K562 treated with DMSO at 1 percent for 4 hours (cell line): ENCODE measurements around the gene SEMA4D. TPM values are rescaled to one million over a fixed set of nuclear protein-coding genes. Genes with fewer than 3 reads are reported as not detected.

ENCODE experiments used
- total RNA-seq: library from RNA; unstranded; fragments of 300-600 nt; gene quantifications from 2 replicates; pipeline ENCODE4 v1.2.3, GENCODE V29; 2022; ENCODE audit not compliant: insufficient read depth

Gene SEMA4D
- 0.75 and 1.9 TPM in 2 replicates for total RNA-seq

GRCh38 chr9:89497978-89498851 lies at the start of gene SEMA4D:
SEMA4D (minus strand) TSS chr9:89498113; CDS start chr9:89405456, 92,657 bp downstream.

DNA sequence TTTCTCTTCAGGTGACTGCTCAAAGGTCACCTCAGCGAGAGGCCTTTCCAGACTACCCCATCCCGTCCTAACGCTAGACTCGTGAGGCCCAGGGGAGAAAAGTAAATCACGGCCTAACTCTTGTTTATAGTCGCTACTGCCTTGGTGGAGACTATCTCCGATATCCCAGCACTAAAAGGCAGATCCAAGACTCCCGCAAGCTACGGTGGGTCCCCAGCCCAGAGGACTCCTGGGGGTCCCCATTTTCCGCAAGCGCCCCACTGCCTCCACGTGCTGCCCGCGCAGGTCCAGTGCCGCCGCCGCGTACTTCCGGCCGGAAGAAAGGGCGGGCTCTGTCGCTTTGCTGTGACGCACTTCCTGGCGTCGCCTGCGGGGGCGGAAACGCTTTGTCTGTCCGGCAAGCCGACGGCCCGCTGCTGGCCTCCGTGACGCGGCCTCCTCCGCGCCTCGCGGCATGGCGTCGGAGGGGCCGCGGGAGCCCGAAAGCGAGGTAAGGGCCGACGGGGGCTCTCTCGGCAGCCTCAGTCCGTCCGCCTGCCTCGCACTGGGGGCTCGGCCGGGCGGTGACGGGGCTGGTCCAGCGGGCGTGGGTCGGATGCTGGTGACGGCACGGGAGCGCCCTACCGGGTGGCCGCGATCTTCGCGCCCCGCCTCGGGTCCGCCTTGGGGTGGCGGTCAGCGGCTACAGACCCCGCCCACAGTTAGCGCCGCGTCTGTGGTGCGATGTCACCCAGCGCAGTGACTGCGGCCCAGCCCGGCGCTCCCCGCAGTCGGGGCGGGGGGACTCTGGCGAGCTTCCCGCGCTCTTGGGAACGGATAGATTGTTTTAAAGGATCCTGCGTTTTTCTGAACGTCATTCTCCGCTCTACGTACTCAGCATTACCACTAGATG lies 179.5 kb downstream of the SEMA4D start, which contains the start of gene SECISBP2:
SECISBP2 (plus strand) TSS at position 378 of the 892 bp plus-strand sequence; CDS start at position 455, 77 bp downstream.

Other genes starting within 250 kb of the SEMA4D start
- 231 and 256 TPM in 2 replicates for gene CKS2, start 186.9 kb downstream of the SEMA4D start, total RNA-seq
- 12.7 and 17.7 TPM in 2 replicates for gene SECISBP2, start 179.6 kb downstream of the SEMA4D start, total RNA-seq
- gene GADD45G, start 106.9 kb upstream of the SEMA4D start, total RNA-seq = 1.5 and 2.6 TPM in 2 replicates